Right renal cortex interstitium (tissue), 3 donors: ENCODE data around the gene KRTAP10-6. TPM values are rescaled to one million over a fixed set of nuclear protein-coding genes. Genes with fewer than 3 reads are reported as not detected.
"Not testable (repeated sequence)": the region's sequence is repeated elsewhere in the genome, so short reads cannot be mapped to it uniquely, and the experiment has no call there.

Experiments
- DNase-seq, 3 donors: peaks; one replicate each; pipeline ENCODE4 v3.0.0-alpha.2; 2013; ENCODE audit warnings: low read depth in 3 of 3, low spot score in 2 of 3
- polyA plus RNA-seq, 3 donors: library from polyadenylated mRNA; unstranded; fragments of 120-200 nt; gene quantifications; one replicate each; pipeline ENCODE4 v1.2.1, GENCODE V29; 2013; ENCODE audit not compliant: insufficient read length in 3 of 3

KRTAP10-6 gene
- polyA plus RNA-seq, 3 donors, result not detected

DNA sequence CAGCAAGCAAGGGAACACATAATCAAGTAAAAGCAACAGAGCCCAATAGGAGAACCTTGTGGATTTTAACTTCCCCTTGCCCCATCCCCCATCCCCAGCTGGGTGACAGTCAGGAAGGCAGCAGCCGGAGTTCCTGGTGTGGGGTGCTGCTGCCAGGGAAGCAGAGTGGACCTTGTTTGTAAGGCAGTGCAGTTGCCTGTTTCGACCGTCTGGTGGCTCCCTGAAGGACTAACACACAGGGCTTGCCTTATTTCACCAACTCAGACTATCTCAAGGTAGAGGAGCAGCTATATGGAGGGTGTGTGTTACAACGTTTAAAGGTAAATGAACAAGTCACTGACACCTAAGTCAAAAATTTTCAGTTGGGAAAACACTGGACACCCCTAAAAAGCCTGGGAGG is 26.2 kb upstream of the KRTAP10-6 start:
- DNase-seq, result no peak

DNA sequence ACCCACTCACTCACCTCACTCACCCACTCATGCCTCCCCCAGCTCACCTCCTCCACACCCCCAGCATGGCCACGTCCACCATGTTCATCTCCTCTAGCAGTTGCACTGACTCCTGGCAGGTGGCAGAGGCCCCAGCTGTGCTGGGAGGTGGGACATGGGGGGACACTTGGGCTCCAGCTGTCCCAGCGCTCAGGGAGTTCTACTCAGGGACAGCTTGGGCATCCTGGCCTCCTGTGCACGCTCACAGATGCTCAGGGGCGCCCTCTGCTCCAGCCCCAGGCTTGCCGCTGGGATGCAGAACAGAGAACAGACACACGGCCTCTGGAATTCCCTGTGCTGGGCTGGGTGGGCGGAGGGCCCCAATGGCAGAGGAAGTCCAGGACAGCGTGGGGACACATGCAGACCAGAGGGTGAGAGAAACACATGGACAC is 24.8 kb upstream of the KRTAP10-6 start:
- no peak for DNase-seq

DNA sequence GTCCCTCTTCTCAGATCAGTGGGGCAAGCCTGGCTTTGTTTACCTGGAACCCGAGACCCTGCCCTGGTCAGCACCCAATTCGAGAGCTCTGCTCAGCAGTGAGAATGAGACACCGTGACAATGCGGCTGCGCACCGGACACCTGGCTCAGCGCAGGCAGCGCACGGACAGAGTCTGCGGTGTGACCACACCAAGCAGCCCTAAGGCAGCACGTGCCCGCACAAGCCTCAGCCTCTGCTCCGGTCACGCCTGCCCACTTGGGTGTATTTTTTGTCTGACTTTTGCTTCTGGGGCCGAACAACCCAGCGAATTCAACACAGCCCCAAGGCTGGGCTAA is 24.3 kb upstream of the KRTAP10-6 start:
- no peak for DNase-seq

DNA sequence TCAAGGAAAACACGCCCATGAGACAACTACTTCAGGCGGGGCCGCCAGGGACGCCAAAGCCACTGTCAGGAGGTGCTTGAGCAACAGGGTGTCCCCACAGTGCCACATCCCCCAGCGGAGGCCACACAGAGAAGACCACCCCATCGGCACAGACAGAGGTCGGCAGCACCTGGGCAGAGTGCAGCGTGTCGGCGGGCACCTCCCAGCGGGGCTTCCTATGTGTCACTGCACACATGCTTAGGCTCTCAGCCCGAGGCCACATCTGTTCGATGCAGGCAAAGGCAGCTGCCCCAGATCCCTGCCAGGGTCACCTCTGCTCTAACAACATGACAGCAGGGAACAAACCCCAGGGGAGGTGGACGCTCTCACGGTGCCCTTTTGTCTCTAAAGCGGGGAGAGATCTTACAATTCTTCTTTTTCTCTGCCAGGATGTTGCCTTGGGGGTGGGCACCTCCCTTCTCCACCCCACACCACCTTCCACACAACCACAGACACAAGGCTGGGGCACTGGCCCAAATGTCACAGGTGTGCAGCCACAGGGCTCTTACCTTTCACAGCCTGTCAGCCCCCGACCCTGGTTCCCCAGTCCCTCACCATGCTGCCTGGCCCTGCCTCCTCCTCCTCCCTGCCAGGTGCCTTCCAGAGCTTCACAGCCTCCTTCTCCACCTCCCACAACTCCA is 23.7 kb upstream of the KRTAP10-6 start:
- DNase-seq, result no peak

DNA sequence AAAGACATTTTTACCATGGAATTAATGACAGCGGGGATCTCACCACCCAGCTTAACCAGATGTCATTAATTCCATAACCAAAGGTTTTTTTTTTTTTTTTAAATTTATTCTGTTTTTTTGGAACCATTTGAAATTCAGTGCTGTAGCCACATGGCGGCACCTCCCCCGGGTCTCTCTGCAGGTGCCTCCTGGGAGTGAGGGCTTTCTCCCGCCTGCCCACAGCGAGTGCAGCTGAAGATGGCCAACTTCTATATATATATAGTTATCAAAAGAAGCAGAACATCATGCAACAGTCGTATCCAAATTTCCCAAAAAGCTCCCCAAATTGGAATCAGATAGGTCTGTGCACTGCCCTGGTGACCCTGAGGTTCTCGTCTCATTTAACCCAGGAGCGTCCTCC is 23.2 kb upstream of the KRTAP10-6 start:
- no peak for DNase-seq

DNA sequence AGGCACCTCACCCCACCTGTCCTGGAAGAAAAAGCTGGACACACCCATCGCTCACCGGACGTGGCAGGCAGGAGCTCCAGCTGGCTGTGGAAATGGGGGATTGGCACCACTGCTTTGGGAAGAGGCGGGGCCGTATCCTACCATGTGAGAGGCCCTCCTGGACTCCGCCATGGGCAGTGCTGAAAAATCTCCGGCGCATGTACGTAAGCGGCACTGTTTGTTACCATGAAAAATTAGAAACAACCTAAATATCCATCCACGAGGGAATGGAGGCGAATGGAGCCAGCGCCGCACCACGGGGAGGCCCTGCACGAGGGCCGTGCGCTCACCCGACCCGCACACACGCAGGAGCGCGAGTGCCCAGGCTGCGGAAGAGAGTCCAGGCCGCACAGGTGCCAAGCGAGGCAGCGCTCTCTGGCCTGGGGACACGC is 22.7 kb upstream of the KRTAP10-6 start:
- no peak for DNase-seq

DNA sequence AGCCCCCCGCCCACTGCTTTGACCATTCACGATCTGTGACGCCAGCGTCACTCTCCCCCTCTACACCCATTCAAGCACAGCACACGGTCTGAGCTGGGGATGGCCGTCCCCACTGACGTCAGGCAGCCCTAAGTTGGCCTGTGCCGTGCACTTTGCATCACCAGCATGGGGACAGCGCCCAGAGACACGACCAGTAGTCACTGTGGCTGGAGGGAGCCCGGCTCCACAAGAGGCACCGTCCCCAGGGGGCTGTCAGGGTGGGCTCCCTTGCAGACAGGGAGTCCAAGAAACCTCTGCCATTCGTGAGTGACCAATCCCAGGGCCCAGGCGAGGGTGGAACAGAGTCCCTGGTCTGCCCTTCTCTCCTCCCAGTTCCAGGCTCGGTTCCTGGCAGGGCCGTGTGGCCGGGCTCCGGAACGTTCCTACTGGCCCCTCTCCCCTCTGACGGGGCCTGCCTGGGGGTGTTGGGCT is 21.9 kb upstream of the KRTAP10-6 start:
- DNase-seq, result no peak

DNA sequence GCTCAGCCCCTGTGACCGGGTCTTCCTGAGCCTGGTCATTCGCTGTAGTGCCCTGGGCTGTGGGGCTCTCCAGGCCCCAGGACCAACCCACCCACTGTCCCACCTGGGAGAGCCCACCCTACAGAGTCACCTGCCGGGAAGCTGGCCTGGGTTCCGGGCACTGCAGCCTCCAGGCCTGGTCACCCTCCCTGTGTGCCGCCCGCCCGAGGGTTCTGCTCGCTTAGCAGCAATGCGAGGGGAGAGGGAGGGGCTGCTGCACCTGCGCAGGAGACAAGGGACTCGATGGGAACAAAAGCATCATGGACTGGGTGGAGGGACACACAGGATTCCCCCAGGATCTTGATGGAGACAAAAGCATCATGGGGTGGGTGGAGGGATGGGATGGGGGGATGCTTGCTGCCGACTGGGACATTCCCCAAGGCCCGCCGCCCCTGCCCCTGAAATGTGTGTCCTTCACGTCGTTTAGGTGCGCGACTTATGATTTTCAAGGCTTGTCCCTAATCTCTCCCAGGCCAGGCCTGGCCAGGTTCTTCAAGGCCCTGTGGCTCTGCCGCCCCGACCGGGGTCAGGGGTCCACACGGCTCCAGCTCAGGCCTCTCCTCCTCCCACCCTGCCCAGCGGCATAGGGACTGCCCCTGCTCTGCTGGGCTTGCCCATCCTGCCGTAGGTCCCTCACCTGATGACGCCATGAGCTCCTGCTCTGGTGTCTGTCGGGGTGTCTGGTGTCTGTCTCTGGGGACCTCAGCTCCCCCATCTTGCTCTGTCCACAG is 21.3 kb upstream of the KRTAP10-6 start:
- no peak for DNase-seq

DNA sequence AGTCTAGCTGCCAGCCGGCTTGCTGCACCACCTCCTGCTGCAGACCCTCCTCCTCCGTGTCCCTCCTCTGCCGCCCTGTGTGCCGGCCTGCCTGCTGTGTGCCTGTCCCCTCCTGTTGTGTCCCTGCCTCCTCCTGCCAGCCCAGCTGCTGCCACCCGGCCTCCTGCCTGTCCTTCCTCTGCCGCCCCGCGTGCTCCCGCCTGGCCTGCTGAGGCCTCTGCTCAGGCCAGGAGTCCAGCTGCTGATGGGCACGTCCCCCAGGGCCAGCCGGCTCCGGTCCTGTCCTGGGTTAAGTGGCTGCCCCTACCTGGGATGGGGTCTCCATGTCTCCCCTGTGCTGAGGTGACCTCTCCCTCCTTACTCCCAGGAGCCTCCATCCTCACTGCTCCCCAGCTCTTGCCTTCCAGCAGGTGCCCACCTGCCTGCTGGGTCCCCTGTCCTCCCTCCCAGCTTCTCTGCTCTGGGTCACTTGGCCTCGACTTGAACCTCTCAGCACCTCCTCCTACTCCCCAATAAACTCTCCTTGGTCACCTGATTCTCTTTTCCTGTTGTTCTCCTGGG is 20.4 kb upstream of the KRTAP10-6 start:
- DNase-seq, result no peak

DNA sequence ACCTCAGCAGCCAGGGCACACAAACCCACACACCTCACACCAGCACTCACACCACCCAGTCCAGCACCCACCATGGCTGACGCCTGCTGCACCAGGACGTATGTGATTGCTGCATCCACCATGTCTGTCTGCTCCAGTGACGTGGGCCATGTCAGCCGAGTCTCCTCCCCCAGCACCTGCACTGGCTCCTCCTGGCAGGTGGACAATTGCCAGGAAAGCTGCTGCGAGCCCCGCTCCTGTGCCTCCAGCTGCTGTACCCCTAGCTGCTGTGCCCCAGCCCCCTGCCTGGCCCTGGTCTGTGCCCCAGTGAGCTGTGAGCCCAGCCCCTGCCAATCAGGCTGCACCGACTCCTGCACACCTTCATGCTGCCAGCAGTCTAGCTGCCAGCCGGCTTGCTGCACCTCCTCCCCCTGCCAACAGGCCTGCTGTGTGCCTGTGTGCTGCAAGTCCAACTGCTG is 19.8 kb upstream of the KRTAP10-6 start, which contains the start of gene KRTAP10-8:
TSS of gene KRTAP10-8 (plus strand) at position 51 of the 458 bp plus-strand sequence. CDS start at position 73, 22 bp downstream.
- no peak for DNase-seq

DNA sequence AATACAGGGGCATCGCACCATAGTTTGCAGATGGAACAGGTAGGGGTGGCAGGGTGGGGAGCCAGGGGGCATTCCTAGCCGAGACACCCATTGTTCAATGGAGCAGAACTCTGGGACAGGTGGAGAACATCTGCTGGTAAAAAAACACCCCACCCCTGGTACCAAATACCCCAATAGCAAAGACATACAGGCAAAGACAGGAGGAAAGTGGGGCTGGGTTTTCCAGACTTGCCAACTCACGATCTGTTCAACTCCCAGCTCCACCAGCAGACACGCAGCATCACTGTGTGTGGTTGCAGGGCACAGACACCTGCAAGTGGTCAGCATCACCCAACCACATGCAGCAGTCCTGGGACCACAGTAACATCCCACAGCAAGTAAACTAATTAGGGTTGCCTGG is 19.2 kb upstream of the KRTAP10-6 start:
- no peak for DNase-seq

DNA sequence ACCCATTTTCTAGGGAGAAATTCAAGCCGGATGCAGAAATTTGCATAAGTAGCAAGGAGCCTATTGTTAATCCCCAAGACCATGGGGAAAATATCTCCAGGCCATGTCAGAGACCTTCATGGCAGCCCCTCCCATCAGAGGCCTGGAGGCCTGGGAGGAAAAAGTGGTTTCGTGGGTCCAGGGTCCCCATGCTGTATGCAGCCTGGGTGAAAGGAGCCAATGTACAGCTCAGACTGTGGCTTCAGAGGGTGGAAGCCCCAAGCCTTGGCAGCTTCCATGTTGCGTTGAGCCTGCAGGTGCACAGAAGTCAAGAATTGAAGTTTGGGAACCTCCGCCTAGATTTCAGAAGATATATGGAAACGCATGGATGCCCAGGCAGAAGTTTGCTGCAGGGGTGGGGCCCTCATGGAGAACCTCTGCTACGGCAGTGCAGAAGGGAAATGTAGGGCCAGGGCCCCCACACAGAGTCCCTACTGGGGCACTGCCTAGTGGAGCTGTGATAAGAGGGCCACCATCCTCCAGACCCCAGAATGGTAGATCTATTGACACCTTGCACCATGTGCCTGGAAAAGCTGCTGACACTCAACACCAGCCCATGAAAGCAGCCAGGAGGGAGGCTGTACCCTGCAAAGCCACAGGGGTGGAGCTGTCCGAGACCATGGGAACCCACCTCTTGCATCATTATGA is 18.0 kb upstream of the KRTAP10-6 start:
- not testable (repeated sequence) for DNase-seq

DNA sequence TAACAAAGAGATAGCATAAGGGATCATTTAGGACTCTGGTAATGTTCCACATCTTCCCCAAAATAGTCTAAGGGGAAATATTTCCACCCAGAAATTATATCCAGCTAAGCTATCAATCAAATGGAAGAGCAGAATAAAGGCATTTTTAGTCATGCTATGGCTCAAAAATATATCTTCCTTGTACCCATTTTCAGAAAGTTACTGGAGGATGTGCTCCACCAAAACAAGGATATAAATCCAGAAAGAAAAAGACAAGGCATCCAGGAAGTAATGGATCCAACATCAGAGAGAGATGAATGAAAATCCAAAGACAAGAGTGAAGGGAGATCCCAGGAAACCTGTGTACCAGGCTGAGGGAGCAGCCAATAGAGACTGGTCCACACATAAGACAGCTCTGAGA is 16.9 kb upstream of the KRTAP10-6 start:
- DNase-seq, result no peak

DNA sequence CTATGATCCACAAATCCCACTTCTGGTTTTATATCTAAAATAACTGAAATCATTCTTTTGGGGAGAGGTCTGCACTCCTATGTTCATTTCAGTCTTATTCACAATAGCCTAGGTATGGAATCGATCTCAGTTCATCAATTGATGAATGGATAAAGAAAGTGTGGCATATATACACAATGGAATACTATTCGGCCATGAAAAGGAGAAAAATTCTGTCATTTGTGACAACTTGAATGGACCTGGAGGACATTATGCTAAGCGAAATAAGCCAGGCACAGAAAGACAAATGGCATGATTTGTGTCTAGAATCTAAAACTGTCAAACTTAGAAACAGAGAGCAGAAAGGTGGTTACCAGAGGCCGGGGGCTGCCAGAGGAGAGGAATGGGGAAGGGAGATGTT is 14.2 kb upstream of the KRTAP10-6 start:
- no peak for DNase-seq

DNA sequence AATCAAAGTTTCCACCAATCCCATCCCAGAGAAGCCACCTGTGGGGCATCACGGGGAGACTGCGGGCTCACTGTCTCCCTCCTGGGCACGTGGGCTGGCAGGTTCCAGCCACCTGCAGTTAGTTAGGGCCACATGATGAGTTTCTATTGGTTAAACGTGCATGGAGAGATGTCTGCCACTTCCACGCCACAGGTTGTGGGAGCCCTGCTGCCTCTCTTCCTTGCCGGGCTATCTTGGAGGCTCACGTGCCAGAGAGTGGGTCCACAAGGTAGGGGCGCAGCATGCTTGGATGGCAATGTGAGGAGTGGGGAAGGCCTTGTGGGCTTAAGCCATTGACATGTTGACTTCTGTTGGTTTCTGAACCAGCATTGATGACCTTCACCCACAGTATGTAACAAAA is 11.6 kb upstream of the KRTAP10-6 start:
- DNase-seq, result no peak

DNA sequence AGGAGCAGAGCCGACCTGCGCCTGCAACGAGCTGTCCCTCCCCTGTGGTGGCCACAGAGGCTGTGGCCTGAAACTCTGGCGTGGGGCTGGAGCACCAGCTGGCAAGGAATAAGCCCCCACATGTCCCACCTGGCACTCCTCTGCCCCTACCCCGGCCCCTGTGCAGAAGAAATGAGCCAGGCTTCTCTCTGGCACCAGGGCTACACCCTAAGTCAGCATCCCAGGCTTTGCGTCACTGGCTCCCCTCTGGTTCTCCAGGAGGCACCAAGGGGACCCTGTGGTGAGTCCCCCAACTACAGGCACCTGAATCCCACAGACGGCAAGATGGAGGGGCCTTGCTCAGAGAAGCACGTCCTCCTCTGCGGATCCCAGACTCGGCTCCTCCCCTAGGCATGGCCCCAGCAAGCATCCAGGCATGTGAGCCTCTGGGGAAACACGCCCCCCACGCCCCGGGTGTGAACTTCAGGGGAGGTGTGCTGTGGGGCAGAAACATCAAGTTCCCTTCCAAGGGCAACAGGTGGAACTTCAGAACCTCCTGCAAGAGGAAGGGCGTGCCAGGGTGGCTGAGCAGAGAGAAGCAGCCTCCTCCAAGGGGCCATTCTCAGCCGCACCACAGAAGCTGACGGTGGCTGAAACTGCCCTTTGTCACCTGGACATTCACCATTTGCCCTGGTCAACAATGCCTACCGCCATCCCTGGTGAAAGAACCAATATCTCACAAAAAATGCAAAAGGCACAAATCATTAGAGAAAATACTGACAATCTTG is 11.0 kb upstream of the KRTAP10-6 start:
- no peak for DNase-seq

DNA sequence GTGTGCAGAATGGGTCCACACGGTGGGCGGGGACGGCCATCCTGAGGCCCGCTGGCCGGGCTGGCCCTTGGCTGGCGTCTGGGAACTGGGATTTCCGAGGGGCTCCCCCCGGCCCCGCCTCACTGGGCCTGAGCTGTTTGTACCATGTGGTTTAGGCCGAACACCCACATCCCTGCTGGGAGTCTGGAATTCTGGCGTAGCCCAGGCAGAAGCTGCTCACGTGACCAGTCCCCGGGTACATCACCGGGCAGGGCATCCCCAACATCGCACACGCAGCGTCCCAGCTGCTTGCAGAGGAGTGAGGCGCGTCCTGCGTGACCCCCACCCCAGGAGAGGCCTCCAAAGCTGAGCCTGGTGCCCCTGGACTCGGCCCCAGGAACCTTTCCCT is 10.2 kb upstream of the KRTAP10-6 start:
- DNase-seq, result no peak

DNA sequence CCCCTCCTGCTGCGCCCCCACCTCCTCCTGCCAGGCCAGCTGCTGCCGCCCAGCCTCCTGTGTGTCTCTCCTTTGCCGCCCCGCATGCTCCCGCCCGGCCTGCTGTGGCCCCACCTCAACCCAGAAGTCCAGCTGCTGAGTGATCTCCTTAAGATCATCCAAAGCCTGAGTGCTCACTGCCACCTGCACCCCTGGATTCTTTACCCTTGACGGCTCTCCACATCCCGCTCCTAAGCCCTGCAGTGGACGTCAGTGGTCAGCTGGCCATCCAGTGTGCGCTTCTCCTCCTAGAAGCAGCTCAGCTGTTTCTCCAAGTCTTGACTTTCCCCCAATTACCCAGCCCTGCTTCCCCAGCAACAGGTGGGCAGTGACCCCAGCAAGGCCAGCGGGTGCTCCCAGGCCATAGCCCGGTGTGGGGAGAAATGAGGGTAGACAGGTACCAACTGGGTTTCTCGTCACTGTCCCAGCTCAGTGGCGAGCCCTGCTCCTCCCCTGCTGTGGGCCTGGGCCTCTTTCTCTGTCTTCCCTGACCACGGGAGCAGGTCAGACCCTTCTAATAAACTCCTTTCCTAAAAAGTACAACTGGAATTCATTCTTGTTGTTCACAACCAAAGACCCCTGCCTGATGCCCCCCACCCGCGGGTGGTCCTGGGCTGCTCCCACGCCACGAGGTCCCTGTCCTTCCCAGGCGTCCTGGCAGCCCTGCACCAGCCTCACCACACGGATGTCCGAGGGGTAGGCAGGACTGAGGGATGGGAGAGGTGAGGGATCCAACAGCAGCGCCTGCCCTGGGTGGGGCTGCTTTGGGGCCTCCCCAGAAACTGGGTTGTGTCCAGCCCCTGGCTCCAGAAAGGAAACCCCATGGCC is 9.5 kb upstream of the KRTAP10-6 start:
- DNase-seq, result no peak

DNA sequence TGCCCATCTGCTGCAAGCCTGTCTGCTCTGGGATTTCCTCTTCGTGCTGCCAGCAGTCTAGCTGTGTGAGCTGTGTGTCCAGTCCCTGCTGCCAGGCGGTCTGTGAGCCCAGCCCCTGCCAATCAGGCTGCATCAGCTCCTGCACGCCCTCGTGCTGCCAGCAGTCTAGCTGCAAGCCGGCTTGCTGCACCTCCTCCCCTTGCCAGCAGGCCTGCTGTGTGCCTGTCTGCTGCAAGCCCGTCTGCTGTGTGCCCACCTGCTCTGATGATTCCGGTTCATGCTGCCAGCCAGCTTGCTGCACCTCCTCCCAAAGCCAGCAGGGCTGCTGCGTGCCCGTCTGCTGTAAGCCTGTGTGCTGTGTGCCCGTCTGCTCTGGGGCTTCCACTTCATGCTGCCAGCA is 8.8 kb upstream of the KRTAP10-6 start:
- not testable (repeated sequence) for DNase-seq
